GM18511 (cell line): ENCODE measurements around the gene ZBTB47.

Experiments
- ATAC-seq: cut with Tn5 transposase; IDR thresholded peaks from one replicate; pipeline ENCODE4 v1.9.1; 2021; ENCODE audit warnings: mild to moderate bottlenecking, moderate library complexity; ENCODE audit not compliant: unreplicated experiment

ZBTB47 gene

DNA sequence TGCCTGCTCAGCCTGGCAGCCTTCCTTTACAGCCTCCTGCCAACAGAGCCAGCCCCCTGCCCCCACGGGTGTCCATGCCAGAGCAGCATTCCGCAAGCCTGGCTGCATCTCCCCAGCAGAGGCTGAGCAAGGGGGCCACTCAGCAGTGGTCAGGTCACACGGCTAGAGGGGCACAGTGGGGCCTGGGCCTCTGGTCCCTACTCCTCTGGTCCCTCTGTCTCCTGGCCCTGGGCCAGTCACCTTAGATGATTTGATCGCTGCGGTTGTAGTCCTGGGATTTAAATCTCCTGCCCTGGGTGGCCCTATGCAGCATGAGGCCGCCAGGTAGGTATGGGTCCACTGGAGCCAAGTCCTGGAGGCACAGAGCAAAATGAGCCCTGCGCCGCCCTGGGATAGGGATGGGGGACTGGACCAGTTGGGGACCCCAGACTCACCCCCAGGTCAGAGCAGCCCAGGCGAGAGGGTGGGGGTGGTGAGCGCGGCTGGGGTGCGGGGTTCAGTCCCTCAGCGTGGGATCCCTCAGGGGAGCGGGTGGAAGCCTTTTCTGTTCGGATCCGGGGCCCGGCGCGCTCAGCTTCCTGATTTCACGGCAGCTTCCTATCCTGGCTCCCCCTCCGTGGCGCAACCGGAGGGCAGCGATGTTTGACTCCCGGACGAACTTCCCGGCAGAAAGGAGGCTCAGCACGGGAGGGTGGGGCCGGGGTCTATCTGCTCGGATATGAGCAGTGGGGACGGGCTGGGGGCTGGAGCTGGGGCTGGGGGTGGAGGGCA is at the start of gene ZBTB47:
TSS of gene ZBTB47 (plus strand) at position 138 of the 771 bp plus-strand sequence. CDS start 4,659 bp downstream, outside the sequence.
- ATAC-seq = no peak

DNA sequence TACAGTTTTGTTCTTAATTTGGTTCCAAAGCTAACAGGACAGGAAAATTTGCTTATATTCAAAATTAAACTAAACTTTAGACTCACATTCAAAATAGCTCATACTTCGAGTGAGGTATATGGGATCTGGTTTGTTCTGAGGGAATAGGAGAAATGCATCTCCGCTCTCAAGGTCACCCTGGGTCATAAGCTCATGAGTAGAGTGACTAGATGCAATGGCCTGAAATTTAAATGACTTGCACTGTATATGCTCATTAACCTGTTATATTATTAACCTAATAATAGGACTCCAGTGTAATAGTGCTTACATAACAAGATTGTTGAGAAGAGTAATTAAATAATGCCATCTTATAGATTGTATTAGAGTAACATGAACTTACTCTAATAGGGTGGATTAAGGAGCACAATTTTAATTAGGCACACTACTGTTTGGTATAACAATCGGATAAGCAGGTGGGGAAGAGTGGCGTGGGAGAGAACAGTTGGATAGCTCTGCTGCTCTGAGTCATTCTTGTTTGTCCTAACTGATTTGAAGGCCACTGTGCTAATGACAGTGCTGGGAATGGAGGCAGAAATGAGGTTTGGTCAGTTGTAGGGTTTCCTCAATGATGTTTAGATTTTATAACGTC is 47.8 kb upstream of the ZBTB47 start:
- no peak for ATAC-seq

DNA sequence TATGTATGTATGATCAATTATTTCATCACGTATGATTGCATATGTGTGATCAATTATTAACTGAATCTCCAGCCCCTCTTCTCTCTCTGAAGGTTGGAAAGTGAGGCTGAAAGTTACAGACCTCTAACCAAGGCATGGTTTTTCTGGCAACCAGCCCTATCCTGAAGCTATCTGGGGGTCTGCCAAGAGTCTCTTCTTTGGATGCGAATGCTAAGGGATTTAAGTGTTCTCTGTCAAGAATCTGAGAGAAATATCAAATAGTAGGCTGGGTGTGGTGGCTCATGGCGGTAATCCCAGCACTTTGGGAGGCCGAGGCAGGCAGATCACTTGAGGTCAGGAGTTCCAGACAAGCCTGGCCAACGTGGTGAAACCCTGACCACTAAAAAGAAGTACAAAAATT is 44.9 kb upstream of the ZBTB47 start:
- ATAC-seq = no peak

DNA sequence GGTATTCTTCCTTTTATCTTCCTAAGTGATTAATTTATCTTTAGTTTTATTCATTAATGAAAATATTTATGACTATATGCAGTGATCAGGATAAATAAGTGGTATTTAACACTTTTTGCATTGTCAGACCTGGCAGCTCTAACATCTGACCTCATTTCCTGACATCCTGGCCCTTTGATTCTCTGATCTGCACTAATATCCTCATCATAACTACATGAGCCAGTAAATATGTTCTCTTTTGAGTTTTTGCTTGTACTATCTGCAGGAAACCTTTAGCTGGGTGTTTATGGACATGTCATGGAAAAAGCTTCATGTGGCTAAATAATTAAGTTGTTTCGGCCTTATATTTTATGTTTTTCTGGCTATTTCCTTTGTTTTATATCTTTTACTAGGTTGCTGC is 42.5 kb upstream of the ZBTB47 start:
- no peak for ATAC-seq

DNA sequence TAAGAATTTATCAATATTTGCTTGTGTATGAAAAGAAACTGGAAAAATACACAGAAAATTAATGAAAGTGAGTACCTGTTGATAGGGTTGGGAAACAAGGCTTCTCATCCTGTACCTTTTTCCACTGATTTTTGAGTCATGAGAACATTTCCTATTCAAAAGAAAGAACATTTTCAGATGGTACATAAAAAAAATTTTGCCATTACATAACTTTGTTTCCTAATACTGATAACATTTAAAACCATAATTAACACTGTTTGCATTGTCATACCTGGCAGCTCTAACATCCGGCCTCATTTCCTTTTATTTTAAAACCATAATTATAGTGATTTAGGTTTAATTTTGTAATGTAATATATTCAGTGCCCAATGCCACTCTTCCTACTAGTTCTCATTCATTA is 41.3 kb upstream of the ZBTB47 start:
- no peak for ATAC-seq

DNA sequence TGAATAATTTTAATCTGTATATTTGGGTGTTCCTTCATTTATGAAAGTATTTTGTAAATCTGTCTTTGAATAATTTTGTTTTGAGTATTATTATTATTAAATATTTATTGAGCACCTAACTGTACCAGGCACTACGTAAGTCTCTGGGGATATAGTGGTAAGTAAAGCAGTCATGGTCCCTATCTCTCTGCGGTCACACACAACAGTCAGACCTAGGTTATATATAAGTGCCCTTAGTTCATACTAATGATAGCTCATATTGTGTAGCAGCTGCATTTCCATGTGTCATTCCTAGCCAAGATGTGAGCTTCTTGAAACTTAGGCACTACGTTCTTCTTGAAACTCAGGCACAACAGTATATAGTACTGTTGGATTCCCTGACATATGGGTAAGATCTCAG is 40.6 kb upstream of the ZBTB47 start:
- no peak for ATAC-seq

DNA sequence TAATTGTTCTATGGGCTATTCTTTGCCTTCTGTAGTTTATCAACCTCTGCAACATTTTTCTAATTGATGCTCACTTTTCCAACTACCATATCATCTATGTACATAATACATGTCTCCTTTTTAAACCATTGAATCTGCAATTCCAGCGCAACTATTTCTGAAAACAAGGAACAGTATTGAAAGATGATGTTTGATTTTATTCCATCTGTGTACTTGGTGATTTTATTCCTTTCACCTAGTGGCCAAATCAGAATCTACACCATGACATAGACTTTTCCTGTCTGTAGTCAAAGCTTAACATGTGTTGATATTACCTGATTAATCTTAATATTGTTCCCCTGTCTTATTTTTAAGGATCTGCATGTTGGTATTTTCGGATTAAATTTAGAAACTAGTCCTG is 40.0 kb upstream of the ZBTB47 start:
- no peak for ATAC-seq

DNA sequence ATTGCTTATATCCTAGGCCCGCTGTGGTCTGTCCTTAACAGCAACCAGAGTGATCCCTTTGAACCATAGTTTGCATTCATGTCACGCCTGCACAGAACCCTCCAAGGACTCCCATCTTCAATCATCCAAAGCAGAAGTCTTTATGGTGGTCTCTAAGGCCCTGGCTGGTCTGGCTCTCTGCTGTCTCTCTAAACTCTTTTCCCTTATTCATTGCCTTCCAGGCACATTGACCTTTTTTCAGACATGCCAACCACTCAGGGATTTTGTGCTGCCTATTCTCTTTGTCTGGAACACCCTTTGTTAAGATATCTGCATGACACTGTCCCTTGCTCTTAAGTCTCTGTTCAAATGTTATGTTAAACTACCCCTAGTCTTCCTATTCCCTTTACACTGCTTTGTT is 21.9 kb upstream of the ZBTB47 start:
- ATAC-seq = no peak

DNA sequence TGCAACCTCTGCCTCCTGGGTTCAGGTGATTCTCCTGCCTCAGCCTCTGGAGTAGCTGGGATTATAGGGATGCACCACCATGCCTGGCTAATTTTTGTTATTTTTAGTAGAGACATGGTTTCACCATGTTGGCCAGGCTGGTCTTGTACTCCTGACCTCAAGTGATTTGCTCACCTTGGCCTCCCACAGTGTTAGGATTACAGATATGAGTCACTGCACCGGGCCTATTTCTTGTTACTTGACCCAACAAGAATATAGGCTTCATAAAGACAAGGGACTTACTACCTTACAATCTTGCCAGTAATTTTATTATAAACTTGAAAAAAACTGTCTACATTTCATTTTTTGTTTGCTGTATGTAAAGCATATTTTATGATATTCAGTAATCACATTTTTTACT is 21.4 kb upstream of the ZBTB47 start:
- ATAC-seq = no peak

DNA sequence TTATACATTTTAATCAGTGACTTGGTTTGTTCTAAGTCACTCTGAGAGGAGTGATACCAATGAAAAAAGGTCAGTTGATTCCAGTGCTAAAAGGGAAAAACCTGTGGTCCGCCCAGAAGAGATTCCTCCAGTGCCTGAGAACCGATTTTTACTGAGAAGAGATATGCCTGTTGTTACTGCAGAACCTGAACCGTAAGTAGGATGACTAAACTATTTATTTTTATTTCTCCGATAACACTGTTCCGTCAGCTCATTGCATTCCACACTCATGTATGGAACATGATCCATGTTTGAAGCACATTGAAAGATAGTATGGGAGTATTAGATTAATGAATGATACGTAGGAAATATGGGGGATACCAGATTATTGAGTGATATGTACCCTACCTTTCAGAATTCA is 20.0 kb upstream of the ZBTB47 start:
- ATAC-seq = no peak

DNA sequence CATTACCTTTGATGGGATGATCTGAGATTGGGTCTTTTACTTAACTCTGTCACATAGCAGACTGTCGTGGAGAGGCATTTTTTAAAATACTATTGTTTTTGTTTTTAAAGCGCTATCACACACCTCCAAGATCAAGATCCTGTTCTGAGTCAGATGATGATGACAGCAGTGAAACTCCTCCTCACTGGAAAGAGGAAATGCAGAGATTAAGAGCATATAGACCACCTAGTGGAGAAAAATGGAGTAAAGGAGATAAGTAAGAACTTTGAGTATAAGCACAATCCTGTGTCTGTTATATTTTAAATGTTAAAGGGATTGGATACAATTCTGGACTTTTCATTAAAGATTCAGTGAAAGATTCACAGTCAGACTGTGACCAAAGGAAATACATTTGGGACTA is 18.4 kb upstream of the ZBTB47 start:
- ATAC-seq = no peak

DNA sequence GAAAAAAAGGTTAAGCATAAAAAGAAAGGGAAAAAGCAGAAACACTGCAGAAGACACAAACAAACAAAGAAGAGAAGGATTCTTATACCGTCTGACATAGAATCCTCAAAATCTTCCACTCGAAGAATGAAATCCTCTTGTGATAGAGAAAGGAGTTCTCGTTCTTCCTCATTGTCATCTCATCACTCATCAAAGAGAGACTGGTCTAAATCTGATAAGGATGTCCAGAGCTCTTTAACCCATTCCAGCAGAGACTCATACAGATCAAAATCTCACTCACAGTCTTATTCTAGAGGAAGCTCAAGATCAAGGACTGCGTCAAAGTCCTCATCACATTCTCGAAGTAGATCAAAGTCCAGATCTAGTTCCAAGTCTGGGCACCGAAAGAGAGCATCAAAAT is 16.5 kb upstream of the ZBTB47 start:
- no peak for ATAC-seq

DNA sequence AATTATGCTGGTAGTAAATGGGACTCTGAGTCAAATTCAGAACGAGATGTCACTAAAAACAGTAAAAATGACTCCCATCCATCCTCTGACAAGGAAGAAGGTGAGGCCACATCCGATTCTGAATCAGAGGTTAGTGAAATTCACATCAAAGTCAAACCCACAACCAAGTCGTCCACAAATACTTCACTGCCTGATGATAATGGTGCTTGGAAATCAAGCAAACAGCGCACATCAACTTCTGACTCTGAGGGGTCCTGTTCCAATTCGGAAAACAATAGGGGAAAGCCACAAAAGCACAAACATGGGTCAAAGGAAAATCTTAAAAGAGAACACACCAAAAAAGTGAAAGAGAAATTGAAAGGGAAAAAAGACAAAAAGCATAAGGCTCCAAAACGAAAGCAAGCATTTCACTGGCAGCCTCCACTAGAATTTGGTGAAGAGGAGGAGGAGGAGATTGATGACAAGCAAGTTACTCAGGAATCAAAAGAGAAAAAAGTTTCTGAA is 15.1 kb upstream of the ZBTB47 start:
- no peak for ATAC-seq

DNA sequence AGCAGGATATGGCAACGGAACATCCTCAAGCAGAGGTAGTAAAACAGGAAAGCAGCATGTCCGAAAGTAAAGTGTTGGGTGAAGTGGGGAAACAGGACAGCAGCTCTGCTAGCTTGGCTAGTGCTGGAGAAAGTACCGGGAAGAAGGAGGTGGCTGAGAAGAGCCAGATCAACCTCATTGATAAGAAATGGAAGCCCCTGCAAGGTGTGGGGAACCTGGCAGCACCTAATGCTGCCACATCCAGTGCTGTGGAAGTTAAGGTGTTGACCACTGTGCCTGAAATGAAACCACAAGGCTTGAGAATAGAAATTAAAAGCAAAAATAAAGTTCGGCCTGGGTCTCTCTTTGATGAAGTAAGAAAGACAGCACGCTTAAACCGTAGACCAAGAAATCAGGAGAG is 14.3 kb upstream of the ZBTB47 start:
- ATAC-seq = no peak

DNA sequence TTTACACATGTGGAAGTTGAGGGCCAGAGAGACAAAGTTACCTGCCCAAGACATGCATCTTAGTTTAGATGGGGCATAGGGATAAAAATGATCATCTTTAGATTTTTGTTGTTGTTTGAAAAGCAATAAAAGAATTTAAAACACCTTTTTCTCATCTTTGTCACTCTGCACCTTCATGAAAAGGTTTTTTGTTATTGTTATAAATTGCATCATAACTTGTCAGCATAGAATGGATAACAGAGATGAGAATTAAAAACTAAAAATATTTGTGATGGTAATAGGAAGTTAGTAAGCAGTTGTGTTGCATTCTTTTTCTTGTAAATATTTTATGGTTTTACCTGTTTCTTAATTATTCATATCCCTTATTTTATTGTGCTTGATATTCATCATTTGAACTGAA is 13.4 kb upstream of the ZBTB47 start:
- ATAC-seq = no peak

DNA sequence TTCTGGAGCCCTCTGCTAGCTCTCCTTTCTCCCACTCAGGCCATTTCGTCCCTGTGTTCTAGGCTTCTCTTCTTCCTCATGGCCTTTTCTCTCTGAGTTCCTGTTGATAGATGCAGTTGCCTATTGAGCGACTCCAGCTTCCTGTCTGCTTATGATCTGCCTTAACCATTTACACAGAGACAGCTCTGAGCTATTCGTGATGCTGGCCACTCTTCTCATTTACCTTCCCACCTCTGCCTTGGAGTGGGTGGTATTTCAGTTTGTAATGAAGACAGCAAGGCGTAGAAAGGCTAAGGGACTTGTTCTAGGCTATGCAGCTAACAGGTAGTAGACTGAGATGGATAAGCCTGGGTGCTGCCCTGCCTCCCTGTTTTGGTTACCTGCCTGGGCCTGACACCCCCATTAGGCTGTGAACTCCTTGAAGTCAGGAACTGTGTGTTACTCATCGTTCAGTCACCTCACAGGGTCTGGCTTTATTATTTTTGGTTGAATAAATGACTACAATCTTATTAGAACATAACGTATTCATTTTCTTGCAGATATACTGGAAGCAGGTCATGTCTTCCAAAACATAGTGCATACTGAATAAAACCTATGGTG is 12.6 kb upstream of the ZBTB47 start:
- ATAC-seq = no peak

DNA sequence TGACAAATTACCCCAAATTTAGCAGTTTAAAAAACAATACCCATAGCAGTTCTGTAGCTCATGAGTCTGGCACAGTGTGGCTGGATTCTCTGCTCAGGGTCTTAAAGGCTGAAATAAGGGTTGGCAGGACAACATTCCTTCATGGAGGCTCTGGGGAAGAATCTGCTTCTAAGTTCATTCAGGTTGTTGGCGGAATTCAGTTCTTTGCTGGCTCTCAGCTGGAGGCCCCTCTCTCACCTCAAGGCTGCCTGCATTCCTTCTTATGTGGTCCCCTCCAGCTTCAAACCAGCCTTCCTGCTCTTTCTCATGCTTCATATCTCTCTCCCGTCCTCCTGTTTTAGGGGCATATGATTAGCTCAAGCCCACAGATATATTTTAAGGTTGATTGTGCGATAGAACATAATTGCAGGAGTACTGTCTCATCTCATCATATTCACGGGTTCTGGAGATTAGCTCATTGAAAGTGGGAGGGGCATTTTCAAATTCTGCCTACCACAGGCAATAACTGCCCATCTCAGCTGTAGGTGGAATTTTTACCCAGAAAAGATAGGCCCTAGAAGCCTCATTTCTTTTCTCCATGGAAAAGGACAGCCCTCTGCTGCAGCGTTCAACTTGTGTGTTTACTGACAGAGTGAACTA is 5.6 kb upstream of the ZBTB47 start:
- no peak for ATAC-seq

DNA sequence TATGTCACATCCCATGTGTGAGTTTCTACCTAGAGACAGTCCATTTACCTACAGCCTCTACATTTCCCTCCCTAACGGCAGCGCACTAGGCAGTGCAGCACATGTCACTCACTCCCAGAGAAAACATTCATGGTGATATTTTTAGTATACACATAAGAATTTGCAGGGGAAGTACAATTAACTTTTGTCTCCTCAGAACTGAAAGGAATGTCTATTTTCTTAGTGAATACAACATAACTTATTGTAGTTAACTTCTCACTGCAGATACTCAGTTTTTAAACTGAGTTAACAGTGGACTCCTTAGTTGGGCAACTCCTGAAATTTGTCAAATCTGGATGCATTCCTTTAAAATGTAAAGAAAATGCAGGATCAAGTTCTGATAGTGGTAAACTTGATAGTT is 4.5 kb upstream of the ZBTB47 start:
- no peak for ATAC-seq

DNA sequence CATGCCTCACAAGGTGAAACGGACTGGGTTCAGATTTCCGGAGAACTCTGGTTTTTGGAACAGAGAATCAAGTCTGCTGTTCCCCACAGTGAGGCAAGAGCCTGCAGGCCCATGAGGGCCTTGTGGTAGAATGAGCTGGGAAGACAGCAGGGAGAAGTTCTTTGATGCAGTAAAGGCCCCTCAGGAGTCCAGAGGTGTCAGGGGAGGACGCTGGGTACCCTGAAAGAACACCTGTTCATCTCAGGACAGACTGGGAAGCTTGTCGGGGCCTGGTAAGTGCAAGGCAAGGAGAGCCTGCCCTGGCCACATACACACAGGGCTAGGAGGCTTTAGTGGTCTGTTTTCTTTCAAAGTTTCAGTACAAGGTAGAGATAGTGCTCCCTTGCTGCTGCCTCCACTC is 3.7 kb upstream of the ZBTB47 start:
- ATAC-seq = no peak

DNA sequence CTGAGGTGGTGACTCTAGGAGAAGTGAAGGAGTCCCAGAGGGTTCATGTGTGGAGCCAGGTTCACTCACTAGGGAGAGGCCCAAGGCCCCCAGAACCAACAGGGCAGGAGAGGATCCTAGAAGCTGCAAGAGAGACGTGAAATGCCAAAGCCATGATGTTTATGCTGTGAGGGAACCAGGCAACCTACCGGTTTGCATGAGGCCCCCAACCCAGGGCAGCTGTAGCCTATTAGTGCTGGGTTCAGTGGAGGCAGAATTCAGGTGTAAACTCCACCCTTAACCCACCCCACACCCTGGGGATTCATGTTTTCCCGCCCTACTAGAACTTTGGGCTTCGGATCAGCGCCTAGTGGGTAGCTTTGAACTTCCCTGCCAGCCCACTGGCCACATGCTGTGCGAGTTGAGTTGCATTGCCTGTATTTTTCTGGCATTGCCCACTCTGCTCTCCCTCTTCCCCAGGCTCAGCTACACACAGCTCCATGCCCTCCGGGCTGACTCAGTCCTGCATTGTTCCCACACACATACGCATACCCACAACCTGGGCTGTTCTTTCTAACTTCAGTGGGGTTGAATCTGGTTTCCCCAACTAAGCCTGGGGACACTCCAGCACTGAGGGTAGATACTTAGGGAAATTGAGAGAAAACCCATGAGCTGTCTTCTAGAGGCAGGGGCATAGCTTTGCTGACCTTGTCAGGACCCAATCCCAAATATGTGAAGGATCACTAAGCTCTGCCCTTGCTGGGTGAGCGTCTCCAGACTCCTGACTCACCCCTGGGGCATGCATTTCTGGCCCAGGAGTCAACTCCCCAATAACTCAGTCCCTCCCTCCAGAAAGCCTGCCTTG is 2.0 kb upstream of the ZBTB47 start:
- no peak for ATAC-seq

DNA sequence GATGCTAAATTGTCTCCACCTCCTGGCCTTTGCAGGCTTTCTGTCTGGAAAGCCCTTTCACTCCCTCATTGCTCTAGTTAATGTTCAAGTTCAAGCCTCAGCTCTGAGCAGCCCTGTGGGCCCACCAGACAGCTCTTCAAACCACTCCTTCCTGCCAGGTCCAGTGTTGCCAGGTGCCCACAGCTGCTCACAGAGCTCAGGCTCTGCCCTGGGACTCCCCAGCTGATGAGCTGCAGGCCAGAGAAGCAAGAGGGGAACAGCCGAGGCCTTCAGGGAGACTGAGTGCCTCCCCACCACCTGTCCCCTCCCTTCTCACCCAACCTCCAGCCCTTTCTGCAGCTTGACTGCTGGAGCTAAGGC is 1.3 kb upstream of the ZBTB47 start:
- peak; percentile 29 for ATAC-seq
